Activated naive CD4-positive, alpha-beta T cell treated with anti-CD3 and anti-CD28 coated beads, Interleukin-2, amount 10 ng/mL, durations not matched to agents 7 days and 5 days (primary cell): ENCODE data around the gene IQCF5.
"Not testable (repeated sequence)": the region's sequence is repeated elsewhere in the genome, so short reads cannot be mapped to it uniquely, and the experiment has no call there.

ENCODE experiments used
- CTCF ChIA-PET: fragments of 350-600 bp; sonication (Branson Sonifier 250); formaldehyde crosslinking; loops from one replicate; lab custom pipeline; 2021; ENCODE audit warnings: antibody characterized with exemption; lab: Charles Lee
- DNase-seq: peaks from one replicate; pipeline ENCODE4 v3.0.0-alpha.2; 2020
- H3K27ac Mint-ChIP-seq: one replicate; pipeline ENCODE4 v1.8.0; 2021; ENCODE audit warnings: mild to moderate bottlenecking, moderate library complexity, mixed read lengths
- H3K27me3 Mint-ChIP-seq: one replicate; pipeline ENCODE4 v1.8.0; 2021; ENCODE audit warnings: mild to moderate bottlenecking, mixed read lengths
- H3K36me3 Mint-ChIP-seq: one replicate; pipeline ENCODE4 v1.8.0; 2021; ENCODE audit warnings: mixed read lengths
- H3K4me1 Mint-ChIP-seq: one replicate; pipeline ENCODE4 v1.8.0; 2021; ENCODE audit warnings: mixed read lengths
- H3K4me3 Mint-ChIP-seq: one replicate; pipeline ENCODE4 v1.8.0; 2021; ENCODE audit warnings: mild to moderate bottlenecking, moderate library complexity, mixed read lengths
- H3K9me3 Mint-ChIP-seq: one replicate; pipeline ENCODE4 v1.8.0; 2021; ENCODE audit warnings: mixed read lengths

Gene IQCF5

DNA sequence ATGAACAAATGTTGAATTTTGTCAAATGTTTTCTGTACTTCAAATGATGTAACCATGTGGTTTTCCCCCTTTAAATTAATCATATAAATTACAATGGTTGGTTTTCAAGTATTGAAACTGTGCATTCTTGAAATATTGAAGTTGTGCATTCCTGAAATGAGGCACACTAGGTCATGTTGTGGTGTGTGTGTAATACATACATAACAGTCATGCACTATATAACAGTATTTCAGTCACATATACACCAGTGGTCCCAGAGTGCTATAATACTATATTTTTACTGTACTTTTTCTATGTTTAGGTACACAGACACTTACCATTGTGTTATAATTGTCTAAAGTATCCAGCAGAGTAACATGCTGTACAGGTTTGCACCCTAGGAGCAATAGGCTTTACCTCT is 11.0 kb upstream of the IQCF5 start:
- no peaks in the 10 kb centered on the region for H3K36me3 Mint-ChIP-seq
- CTCF ChIA-PET, result no interaction called here
- peaks cover 5% of the 10 kb centered on the region for H3K4me1 Mint-ChIP-seq
- H3K27ac Mint-ChIP-seq, result no peak overlapping the region
- H3K9me3 Mint-ChIP-seq, result no peaks in the 10 kb centered on the region
- no peak for DNase-seq
- no peak overlapping the region for H3K4me3 Mint-ChIP-seq
- peaks cover 27% of the 10 kb centered on the region for H3K27me3 Mint-ChIP-seq

DNA sequence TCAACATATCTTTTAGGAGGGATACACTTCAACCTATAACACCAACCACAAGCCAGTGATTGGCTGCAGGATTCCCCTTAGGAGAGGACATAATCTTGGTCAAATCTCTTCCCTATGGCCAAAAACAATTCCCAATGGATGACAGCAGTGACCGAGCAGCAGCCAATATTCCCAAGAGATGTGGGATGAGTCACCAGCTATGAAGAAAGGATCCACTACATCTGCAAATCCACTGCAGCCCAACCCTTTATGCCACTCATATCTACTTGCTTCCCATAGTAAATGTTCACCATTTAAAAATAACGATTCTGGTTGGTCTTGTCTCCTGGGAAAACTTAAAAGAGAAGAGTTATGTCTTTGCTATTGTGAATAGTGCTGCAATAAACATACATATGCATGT is 4.5 kb upstream of the IQCF5 start:
- DNase-seq, result no peak
- Mint-ChIP-seq H3K4me3 (no peak overlapping the region), H3K27ac (no peak overlapping the region), H3K4me1 (no peaks in the 10 kb centered on the region), H3K9me3 (no peaks in the 10 kb centered on the region), H3K36me3 (no peaks in the 10 kb centered on the region), H3K27me3 (peaks cover 34% of the 10 kb centered on the region)
- CTCF ChIA-PET, result no interaction called here

- Mint-ChIP-seq H3K4me1 (no peaks in the 10 kb centered on the region), H3K36me3 (no peaks in the 10 kb centered on the region), H3K27ac (no peak overlapping the region), H3K4me3 (no peak overlapping the region), H3K9me3 (no peaks in the 10 kb centered on the region), H3K27me3 (peaks cover 36% of the 10 kb centered on the region)
- DNase-seq, result no peak
- CTCF ChIA-PET, result no interaction called here
Observed at GRCh38 chr3:51876186-51876585, 785 bp upstream of the IQCF5 start.

- Mint-ChIP-seq H3K27me3 (peaks cover 36% of the 10 kb centered on the region), H3K27ac (no peak overlapping the region), H3K9me3 (no peaks in the 10 kb centered on the region), H3K36me3 (no peaks in the 10 kb centered on the region), H3K4me1 (no peaks in the 10 kb centered on the region), H3K4me3 (no peak overlapping the region)
- no peak for DNase-seq
- CTCF ChIA-PET, result no interaction called here
Observed at GRCh38 chr3:51874889-51875288, 512 bp downstream of the IQCF5 start.

DNA sequence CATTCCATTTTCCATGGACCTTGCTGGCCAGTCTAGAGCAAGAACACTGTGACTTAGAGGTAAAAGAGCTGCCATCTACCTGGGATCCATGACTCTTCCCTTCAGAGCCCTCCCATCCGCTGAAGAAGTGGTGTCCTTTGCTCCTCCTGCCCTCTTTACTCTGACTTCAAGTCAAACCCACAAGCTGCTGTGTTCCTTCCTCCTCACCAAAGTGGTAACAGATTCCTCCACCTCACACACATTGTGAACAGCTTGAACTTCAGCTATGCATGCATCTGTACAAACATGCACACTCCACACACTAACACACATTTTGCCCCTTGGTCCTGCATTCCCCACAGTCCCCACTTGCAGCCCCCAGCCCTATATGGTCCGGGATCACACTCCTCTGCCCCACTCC is 990 bp downstream of the IQCF5 start:
- no peak overlapping the region for H3K27ac Mint-ChIP-seq
- no peak for DNase-seq

GRCh38 chr3:51873876-51874275 is 1.5 kb downstream of the IQCF5 start:
- Mint-ChIP-seq H3K36me3 (no peaks in the 10 kb centered on the region), H3K4me3 (no peak overlapping the region), H3K9me3 (no peaks in the 10 kb centered on the region), H3K4me1 (no peaks in the 10 kb centered on the region), H3K27me3 (peaks cover 41% of the 10 kb centered on the region), H3K27ac (no peak overlapping the region)
- no peak for DNase-seq
- CTCF ChIA-PET, result no interaction called here

More for the DNA sequence above, 990 bp downstream of the IQCF5 start:
- Mint-ChIP-seq H3K27me3 (peaks cover 39% of the 10 kb centered on the region), H3K4me3 (no peak overlapping the region), H3K36me3 (no peaks in the 10 kb centered on the region), H3K4me1 (no peaks in the 10 kb centered on the region), H3K9me3 (no peaks in the 10 kb centered on the region)
- CTCF ChIA-PET, result no interaction called here

DNA sequence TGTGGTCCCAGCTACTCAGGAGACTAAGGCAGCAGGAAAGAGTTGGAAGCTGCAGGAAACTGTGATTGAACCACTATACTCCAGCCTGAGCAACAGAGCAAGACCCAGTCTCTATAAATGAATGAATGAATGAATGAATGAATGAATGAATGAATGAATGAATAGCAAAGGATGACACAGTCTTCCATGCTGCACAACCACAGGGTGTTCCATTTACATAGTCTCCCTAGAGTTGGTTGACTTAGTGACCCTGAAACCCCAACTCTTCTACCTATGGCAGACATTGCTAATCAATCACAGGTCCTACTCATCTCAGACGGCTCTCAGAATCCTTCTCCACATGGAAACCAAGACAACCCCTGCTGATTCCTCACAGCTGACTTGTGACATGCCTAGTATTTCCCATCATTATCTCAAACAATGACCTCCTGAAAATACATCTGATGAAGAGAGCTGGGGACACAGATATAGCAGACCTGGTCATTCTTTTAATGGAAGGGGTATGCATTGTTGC is 2.1 kb downstream of the IQCF5 start:
- H3K27me3 Mint-ChIP-seq, result peaks cover 41% of the 10 kb centered on the region
- DNase-seq, result no peak
- no peak overlapping the region for H3K27ac Mint-ChIP-seq
- no peaks in the 10 kb centered on the region for H3K36me3 Mint-ChIP-seq
- H3K9me3 Mint-ChIP-seq, result no peaks in the 10 kb centered on the region
- H3K4me1 Mint-ChIP-seq, result no peaks in the 10 kb centered on the region
- H3K4me3 Mint-ChIP-seq, result no peak overlapping the region
- CTCF ChIA-PET, result no interaction called here

DNA sequence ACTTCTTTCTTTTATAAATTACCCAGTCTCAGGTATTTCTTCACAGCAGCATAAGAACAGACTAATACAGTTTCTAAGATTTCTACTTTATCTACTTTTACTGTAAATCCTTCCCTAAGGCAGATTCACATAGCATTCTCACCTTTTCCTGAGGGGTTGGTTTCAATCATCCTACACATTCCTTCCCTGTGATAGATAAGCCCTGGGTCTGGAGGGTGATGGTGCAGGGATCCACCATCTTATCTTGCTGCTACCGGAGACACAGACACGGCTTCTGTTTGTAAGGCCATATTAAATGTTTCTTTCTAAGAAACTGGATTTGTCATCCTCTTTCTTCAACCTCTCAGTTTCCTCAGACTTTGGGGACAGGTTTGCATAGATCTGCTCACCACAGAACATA is 6.1 kb downstream of the IQCF5 start:
- no peaks in the 10 kb centered on the region for H3K9me3 Mint-ChIP-seq
- no peak for DNase-seq
- no peak overlapping the region for H3K4me3 Mint-ChIP-seq
- CTCF ChIA-PET, result no interaction called here
- H3K4me1 Mint-ChIP-seq, result no peaks in the 10 kb centered on the region
- H3K27me3 Mint-ChIP-seq, result peaks cover 24% of the 10 kb centered on the region
- no peak overlapping the region for H3K27ac Mint-ChIP-seq
- H3K36me3 Mint-ChIP-seq, result no peaks in the 10 kb centered on the region

DNA sequence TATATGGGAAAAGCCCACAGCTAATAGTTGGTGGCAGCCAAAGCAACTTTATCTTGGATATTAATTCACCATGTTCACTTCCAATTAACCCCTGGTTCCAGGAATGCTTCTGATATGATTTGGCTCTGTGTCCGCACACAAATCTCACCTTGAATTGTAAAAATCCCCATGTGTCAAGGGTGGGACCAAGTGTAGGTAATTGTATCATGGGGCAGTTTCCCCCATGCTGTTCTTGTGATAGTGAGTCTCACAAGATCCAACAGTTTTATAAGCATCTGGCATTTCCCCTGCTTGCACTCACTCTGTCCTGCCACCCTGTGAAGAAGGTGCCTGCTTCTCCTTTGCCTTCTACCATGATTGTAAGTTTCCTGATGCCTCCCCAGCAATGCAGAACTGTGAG is 6.5 kb downstream of the IQCF5 start:
- DNase-seq, H3K4me3 Mint-ChIP-seq, H3K4me1 Mint-ChIP-seq, H3K27ac Mint-ChIP-seq, H3K9me3 Mint-ChIP-seq, H3K36me3 Mint-ChIP-seq, CTCF ChIA-PET: not testable (repeated sequence)
- peaks cover 20% of the 10 kb centered on the region for H3K27me3 Mint-ChIP-seq

- no peak overlapping the region for H3K4me3 Mint-ChIP-seq
- H3K27me3 Mint-ChIP-seq, result peaks cover 22% of the 10 kb centered on the region
- no peak overlapping the region for H3K27ac Mint-ChIP-seq
- no peaks in the 10 kb centered on the region for H3K36me3 Mint-ChIP-seq
- no peaks in the 10 kb centered on the region for H3K9me3 Mint-ChIP-seq
- DNase-seq, result no peak
- CTCF ChIA-PET, result no interaction called here
- H3K4me1 Mint-ChIP-seq, result no peaks in the 10 kb centered on the region
Observed at GRCh38 chr3:51862886-51863285, 12.5 kb downstream of the IQCF5 start.

DNA sequence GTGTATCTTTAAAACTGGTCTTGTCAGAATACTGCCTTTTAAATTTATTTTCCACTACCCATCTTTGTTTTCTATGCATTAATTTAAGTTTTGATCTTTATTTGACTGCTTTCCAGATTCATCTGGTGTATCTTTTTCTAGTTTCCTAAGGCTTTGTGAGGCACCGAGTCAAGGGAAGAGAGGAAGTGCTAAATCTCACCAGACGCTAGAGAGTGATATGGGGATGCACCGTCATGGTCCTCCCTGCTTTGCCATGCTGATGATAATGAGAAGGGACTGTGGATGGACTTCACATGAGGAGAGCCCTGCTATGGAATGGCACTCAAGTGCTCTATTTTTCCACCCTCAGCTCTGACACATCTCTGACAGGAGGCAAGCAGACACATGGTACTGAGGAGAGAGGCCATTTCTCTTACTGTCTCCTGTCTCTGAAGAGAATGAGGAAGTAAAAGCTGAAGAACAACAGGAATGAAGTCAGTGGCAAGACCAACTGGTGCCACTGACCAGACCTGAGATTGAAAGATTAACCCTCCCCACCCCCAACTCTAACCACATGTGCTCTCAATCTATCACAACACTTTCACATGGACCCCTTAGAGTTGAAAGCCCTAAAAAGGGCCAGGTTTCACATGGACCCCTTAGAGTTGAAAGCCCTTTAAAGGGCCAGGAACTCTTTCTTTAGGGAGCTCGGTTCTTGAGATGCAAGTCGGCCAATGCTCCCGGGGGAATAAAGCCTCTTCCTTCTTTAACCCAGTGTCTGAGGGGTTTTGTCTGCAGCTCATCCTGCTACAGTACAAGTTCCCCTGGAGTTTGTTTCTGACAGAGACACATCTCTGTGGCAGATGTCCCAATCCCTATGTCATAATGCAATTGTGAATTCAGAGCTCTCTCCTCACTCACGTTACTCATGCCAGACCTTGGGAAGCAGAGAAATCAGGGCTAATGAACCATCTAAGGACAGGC is 14.4 kb downstream of the IQCF5 start, which contains the start of gene IQCF2:
Gene IQCF2, plus strand, starts transcription at position 913 of the 963 bp plus-strand sequence. CDS start 52 bp downstream, outside the sequence.
- peaks cover 2% of the 10 kb centered on the region for H3K36me3 Mint-ChIP-seq
- peaks cover 5% of the 10 kb centered on the region for H3K4me1 Mint-ChIP-seq
- DNase-seq, result no peak
- H3K4me3 Mint-ChIP-seq, result no peak within 1 kb of the TSS
- CTCF ChIA-PET, result no interaction called here
- peaks cover 17% of the 10 kb centered on the region for H3K27me3 Mint-ChIP-seq
- H3K27ac Mint-ChIP-seq, result no peak within 1 kb of the TSS
- H3K9me3 Mint-ChIP-seq, result peaks cover 9% of the 10 kb centered on the region

GRCh38 chr3:51855411-51855810 is 20.0 kb downstream of the IQCF5 start:
- H3K4me1 Mint-ChIP-seq, H3K9me3 Mint-ChIP-seq, H3K27ac Mint-ChIP-seq, DNase-seq, CTCF ChIA-PET, H3K4me3 Mint-ChIP-seq, H3K36me3 Mint-ChIP-seq: not testable (repeated sequence)
- peaks cover 12% of the 10 kb centered on the region for H3K27me3 Mint-ChIP-seq

DNA sequence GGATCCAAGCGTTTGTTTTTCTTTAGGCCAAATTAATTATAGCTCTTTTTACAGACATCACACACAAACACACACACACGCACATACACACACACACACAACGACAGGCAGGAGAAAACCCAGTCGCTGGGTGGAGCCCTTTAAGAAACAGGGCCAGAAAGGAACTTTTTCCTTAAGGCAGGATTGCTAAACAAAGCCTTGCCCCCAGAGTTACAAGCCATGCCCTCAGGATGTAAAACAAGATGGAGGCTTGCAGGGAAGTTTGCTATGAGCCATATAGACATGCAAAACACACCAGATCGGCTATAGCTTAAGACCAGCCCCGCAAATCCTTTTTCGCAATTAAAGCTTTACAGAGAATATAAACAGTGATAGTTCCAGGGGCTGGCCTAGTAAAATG is 30.3 kb downstream of the IQCF5 start:
- H3K9me3 Mint-ChIP-seq, result peaks cover 6% of the 10 kb centered on the region
- no peaks in the 10 kb centered on the region for H3K4me1 Mint-ChIP-seq
- no peak overlapping the region for H3K4me3 Mint-ChIP-seq
- CTCF ChIA-PET, result no interaction called here
- H3K36me3 Mint-ChIP-seq, result no peaks in the 10 kb centered on the region
- H3K27ac Mint-ChIP-seq, result no peak overlapping the region
- peaks cover 29% of the 10 kb centered on the region for H3K27me3 Mint-ChIP-seq
- DNase-seq, result no peak

DNA sequence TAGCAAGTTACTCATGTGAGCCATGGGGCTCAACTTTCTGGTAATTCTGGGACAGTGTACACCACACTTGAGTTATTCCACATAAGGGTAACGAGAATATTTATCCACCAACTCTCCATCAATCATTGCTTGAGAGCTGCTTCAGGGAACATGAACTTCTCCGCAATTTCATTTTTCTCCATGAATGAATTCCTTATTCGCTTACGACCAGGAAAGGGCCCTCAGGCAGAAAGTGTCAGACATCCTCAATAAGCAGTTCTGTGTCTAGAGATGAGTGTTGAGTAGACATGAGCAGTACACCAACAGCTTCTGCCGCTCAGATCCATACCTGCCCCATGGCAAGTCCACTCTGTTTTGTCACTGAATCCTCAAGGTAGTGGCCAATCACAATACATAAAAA is 38.8 kb downstream of the IQCF5 start:
- no peak for DNase-seq
- H3K27me3 Mint-ChIP-seq, result peaks cover 26% of the 10 kb centered on the region
- no peak overlapping the region for H3K27ac Mint-ChIP-seq
- H3K4me1 Mint-ChIP-seq, result no peaks in the 10 kb centered on the region
- no peaks in the 10 kb centered on the region for H3K9me3 Mint-ChIP-seq
- H3K36me3 Mint-ChIP-seq, result no peaks in the 10 kb centered on the region
- H3K4me3 Mint-ChIP-seq, result no peak overlapping the region
- CTCF ChIA-PET, result no interaction called here

DNA sequence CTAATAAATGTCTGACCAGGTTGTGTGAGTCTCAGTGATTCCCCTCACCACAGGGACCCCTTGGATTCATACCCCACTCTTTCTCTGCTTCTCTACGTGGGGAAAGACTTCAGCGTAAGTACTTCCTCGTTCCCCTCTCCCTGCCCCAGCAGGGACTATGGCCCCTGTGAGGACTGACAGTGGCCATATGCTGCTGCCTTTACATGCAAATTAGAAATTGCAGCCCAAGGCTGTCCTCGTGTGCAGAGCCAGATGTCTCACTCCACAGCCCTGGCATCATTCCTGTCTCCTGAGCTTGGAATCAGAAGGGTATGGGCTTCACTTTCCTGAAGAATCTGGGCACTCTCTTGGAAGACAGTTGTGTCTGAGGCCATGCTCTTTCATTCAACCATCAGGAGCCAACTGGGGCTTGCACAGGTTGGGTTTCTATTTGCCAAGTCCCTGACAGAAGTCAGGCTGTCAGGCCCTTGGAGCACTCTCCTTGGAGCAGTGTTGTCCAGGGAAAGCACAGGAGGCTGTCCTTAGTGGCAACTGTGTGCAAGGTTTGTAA is 44.5 kb downstream of the IQCF5 start:
- H3K9me3 Mint-ChIP-seq, result peaks cover 18% of the 10 kb centered on the region
- CTCF ChIA-PET, result no interaction called here
- no peak overlapping the region for H3K27ac Mint-ChIP-seq
- H3K4me1 Mint-ChIP-seq, result no peaks in the 10 kb centered on the region
- H3K4me3 Mint-ChIP-seq, result no peak overlapping the region
- no peaks in the 10 kb centered on the region for H3K36me3 Mint-ChIP-seq
- DNase-seq, result no peak
- H3K27me3 Mint-ChIP-seq, result peaks cover 51% of the 10 kb centered on the region
